Uterus (tissue), 4 donors: ENCODE data around the gene PRG2. TPM values are rescaled to one million over a fixed set of nuclear protein-coding genes. Genes with fewer than 3 reads are reported as not detected.

ENCODE experiments used
- DNase-seq, 2 donors: peaks; one replicate each; pipeline ENCODE4 v3.0.0-alpha.2; 2019 to 2020
- H3K27ac ChIP-seq, 2 donors: fragments of 200-600 bp; sonication (generic); 1 replicate in 1 of 2; 2 replicates in 1 of 2; pipeline ENCODE4 v1.5.1; 2016 to 2018
- H3K27me3 ChIP-seq, 2 donors: fragments of 200-600 bp; sonication (generic); one replicate each; pipeline ENCODE4 v1.5.1; 2018 to 2019; ENCODE audit warnings: control low read depth in 1 of 2
- H3K36me3 ChIP-seq, 2 donors: fragments of 200-600 bp; sonication (generic); one replicate each; pipeline ENCODE4 v1.5.1; 2019; ENCODE audit warnings: control low read depth in 1 of 2
- H3K4me1 ChIP-seq, 2 donors: fragments of 200-600 bp; sonication (generic); one replicate each; pipeline ENCODE4 v1.5.1; 2018 to 2019; ENCODE audit warnings: control low read depth in 1 of 2
- H3K4me3 ChIP-seq, 2 donors: fragments of 200-600 bp; sonication (generic); 1 replicate in 1 of 2; 2 replicates in 1 of 2; pipeline ENCODE4 v1.5.1; 2018 to 2019; ENCODE audit warnings: mild to moderate bottlenecking in 1 of 2
- H3K9me3 ChIP-seq, 2 donors: fragments of 200-600 bp; sonication (generic); one replicate each; pipeline ENCODE4 v1.5.1; 2019; ENCODE audit warnings: control low read depth in 1 of 2
- POLR2A ChIP-seq, 2 donors: fragments of 450-650 bp; IDR thresholded peaks; one replicate each; pipeline ENCODE4 v1.6.1; 2016; ENCODE audit warnings: antibody characterized with exemption in 2 of 2, mild to moderate bottlenecking in 1 of 2, moderate library complexity in 1 of 2
- intact Hi-C: fragments of 100-400 bp; cut with DNase I; formaldehyde crosslinking; loops from one replicate; pipeline ENCODE4 v1.15.1; 2023; ENCODE audit warnings: low total_unique reads
- total RNA-seq, 4 donors: library from RNA; depleted of rRNA in 3 of 4; stranded (reverse); fragments of >200 nt in 3 of 4; gene quantifications; one replicate each; pipeline versions ENCODE4 v1.1.0 to v1.2.4, GENCODE V29; 2014 to 2023
- TF ChIP-seq, protein P1 (sequence below), 4 experiments: fragments of 200-600 bp in 2 of 4; fragments of 450-650 bp in 2 of 4; sonication (generic) in 2 of 4; IDR thresholded peaks; one replicate each; pipeline ENCODE4 v1.5.1; 2016 to 2019; ENCODE audit warnings: antibody characterized with exemption in 4 of 4, mild to moderate bottlenecking in 2 of 4, moderate library complexity in 1 of 4
- donor health status: DM: yes; HTN: yes; CAD: no.

The PRG2 gene
- total RNA-seq, 4 donors from 2014 or later: 0.21 TPM; not detected in 3

DNA sequence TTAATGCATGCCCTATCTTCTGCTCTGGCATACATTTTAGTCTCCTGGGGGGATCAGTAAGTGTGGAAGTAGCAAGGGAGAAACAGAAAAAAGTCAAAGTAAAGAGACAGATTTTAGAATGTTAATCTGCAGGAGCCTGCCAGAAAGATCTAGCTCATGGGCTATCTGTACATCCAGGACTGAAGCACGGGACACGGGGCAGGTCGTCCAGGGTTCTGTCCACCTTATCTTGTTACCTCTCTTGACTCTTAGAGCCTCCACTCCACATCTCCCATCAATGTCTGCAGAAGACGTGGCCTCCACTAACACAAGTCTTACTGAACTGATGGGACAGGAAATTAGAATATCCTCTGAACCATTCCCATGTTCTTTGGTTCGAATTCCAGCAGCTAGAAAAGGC is 38.2 kb upstream of the PRG2 start:
- Histone ChIP-seq H3K27me3 (no peaks in the 10 kb centered on the region), H3K36me3 (no peaks in the 10 kb centered on the region), H3K27ac (peak overlapping the region; percentile 94 to 98), H3K9me3 (no peaks in the 10 kb centered on the region), H3K4me1 (peaks cover 0 to 25% of the 10 kb centered on the region in 2 donors), H3K4me3 (no peak overlapping the region)
- DNase-seq: no peak
- intact Hi-C loops: no loop called here
- TF ChIP-seq POLR2A (IDR thresholded peaks at IDR 0.05): no peak
- TF ChIP-seq, protein P1, sequence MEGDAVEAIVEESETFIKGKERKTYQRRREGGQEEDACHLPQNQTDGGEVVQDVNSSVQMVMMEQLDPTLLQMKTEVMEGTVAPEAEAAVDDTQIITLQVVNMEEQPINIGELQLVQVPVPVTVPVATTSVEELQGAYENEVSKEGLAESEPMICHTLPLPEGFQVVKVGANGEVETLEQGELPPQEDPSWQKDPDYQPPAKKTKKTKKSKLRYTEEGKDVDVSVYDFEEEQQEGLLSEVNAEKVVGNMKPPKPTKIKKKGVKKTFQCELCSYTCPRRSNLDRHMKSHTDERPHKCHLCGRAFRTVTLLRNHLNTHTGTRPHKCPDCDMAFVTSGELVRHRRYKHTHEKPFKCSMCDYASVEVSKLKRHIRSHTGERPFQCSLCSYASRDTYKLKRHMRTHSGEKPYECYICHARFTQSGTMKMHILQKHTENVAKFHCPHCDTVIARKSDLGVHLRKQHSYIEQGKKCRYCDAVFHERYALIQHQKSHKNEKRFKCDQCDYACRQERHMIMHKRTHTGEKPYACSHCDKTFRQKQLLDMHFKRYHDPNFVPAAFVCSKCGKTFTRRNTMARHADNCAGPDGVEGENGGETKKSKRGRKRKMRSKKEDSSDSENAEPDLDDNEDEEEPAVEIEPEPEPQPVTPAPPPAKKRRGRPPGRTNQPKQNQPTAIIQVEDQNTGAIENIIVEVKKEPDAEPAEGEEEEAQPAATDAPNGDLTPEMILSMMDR (IDR thresholded peaks at IDR 0.05): no peak

GRCh38 chr11:57427727-57428082 is 37.3 kb upstream of the PRG2 start:
- TF ChIP-seq, protein P1 (IDR thresholded peaks at IDR 0.05): no peak
- TF ChIP-seq POLR2A (IDR thresholded peaks at IDR 0.05): peak in 1 of 2 donors; percentile 24
- peak; percentile 86 to 89 for DNase-seq
- H3K36me3 ChIP-seq: no peaks in the 10 kb centered on the region
- H3K4me1 ChIP-seq: peaks cover 0 to 25% of the 10 kb centered on the region in 2 donors
- peak overlapping the region; percentile 94 to 98 for H3K27ac ChIP-seq
- H3K4me3 ChIP-seq: peak overlapping the region; percentile 40 to 48
- no peaks in the 10 kb centered on the region for H3K27me3 ChIP-seq
- intact Hi-C loops: no loop called here
- no peaks in the 10 kb centered on the region for H3K9me3 ChIP-seq

DNA sequence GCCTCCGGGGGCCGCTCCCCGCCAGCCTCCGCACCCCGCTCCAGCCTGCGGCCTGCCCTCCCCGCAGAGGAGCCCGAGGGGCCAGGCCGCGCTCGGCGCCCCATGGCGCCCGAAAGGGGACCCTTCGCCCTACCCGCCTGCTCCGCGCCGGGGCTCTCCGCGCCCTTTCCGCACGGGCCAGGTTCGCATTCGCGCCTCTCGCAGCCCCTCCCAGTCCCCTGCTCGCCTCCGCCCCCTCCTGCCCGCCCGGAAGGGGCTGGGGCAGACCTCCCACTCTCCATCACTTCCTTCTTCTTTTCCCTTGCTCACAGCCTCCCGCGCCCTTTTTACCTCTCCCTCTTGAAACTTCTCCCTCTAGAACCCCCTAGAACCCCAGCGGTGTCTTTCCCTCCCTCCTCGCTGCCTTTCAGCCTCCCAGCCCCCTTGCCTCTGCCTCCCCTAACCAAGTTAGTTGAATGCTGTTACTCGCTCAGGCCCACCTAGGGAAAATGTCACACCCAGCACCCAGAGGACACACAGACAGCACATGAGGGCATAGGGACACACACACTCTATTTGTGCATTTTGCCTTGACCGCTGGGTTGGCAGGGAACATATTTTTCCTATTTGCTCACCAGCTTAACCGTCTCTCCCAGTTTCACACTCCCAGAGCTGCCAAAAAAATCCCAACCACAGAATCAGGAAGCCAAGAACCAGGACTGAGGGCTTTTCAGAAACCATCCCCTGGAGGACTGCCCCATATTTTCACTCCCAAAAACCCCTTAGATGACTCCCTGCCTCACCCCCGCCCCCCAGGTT is 36.7 kb upstream of the PRG2 start, which contains the start of gene SLC43A3:
TSS of gene SLC43A3 (minus strand) at position 193 of the 798 bp plus-strand sequence. CDS start 949 bp downstream, outside the sequence.
- peak in 1 of 2 donors; percentile 29 for TF ChIP-seq POLR2A (IDR thresholded peaks at IDR 0.05)
- TF ChIP-seq, protein P1 (IDR thresholded peaks at IDR 0.05): peak in 1 of 4 experiments; percentile 6
- Histone ChIP-seq H3K4me3 (peak within 1 kb of the TSS; percentile 40 to 48), H3K9me3 (no peaks in the 10 kb centered on the region), H3K27ac (peak within 1 kb of the TSS; percentile 94 to 98), H3K36me3 (no peaks in the 10 kb centered on the region), H3K4me1 (peaks cover 0 to 25% of the 10 kb centered on the region in 2 donors), H3K27me3 (no peaks in the 10 kb centered on the region)
- intact Hi-C loops: no loop called here
- DNase-seq: peak; percentile 74 to 84

GRCh38 chr11:57426439-57426928 is 36.0 kb upstream of the PRG2 start:
- H3K9me3 ChIP-seq: no peaks in the 10 kb centered on the region
- TF ChIP-seq POLR2A (IDR thresholded peaks at IDR 0.05): no peak
- TF ChIP-seq, protein P1 (IDR thresholded peaks at IDR 0.05): no peak
- no peak for DNase-seq
- H3K4me3 ChIP-seq: peak overlapping the region; percentile 40 to 48
- peaks cover 0 to 25% of the 10 kb centered on the region in 2 donors for H3K4me1 ChIP-seq
- H3K27ac ChIP-seq: peak overlapping the region; percentile 94 to 98
- no peaks in the 10 kb centered on the region for H3K36me3 ChIP-seq
- no peaks in the 10 kb centered on the region for H3K27me3 ChIP-seq
- intact Hi-C loops: no loop called here
